Endothelial cell of umbilical vein (primary cell): ENCODE measurements around the gene CNTFR.

ENCODE experiments used
- EZH2 ChIP-seq: IDR thresholded peaks from 2 replicates; pipeline ENCODE4 v1.6.1; 2012; ENCODE audit warnings: borderline replicate concordance, low read depth, mild to moderate bottlenecking, moderate library complexity, low read length, inconsistent platforms; ENCODE audit not compliant: severe bottlenecking
- FOS ChIP-seq: IDR thresholded peaks from 2 replicates; pipeline ENCODE4 v1.6.1; 2011; ENCODE audit warnings: mild to moderate bottlenecking, low read length, moderate library complexity, borderline replicate concordance; ENCODE audit not compliant: insufficient read depth
- GATA2 ChIP-seq: IDR thresholded peaks from 2 replicates; pipeline ENCODE4 v1.7.0; 2011; ENCODE audit warnings: low read depth, mild to moderate bottlenecking, moderate library complexity, mixed read lengths, low read length; ENCODE audit not compliant: insufficient read length, insufficient read depth
- JUN ChIP-seq: IDR thresholded peaks from 2 replicates; pipeline ENCODE4 v1.6.1; 2011; ENCODE audit warnings: borderline replicate concordance, low read depth; ENCODE audit not compliant: insufficient read length, insufficient read depth
- POLR2A ChIP-seq: IDR thresholded peaks from 2 replicates; pipeline ENCODE4 v1.6.1; 2012; ENCODE audit warnings: low read depth, mild to moderate bottlenecking, control low read depth, low read length
- POLR2AphosphoS5 ChIP-seq: IDR thresholded peaks from 2 replicates; pipeline ENCODE4 v1.6.1; 2012; ENCODE audit warnings: low read depth, mild to moderate bottlenecking, control low read depth, low read length, moderate library complexity; ENCODE audit not compliant: insufficient read depth
- TF ChIP-seq, protein P1 (sequence below), 2 donors: IDR thresholded peaks; 1 replicate in 1 of 2; 2 replicates in 1 of 2; pipeline ENCODE4 v1.5.1; 2011; ENCODE audit warnings: low read length in 2 of 2, mild to moderate bottlenecking in 2 of 2, moderate library complexity in 2 of 2, control low read depth in 1 of 2, inconsistent platforms in 1 of 2, low read depth in 1 of 2; ENCODE audit not compliant: insufficient read depth in 1 of 2; ENCODE audit errors: extremely low read depth in 1 of 2
- TF ChIP-seq, protein P2 (sequence below): IDR thresholded peaks from 2 replicates; pipeline ENCODE4 v1.6.1; 2011; ENCODE audit not compliant: insufficient read depth, insufficient read length

DNA sequence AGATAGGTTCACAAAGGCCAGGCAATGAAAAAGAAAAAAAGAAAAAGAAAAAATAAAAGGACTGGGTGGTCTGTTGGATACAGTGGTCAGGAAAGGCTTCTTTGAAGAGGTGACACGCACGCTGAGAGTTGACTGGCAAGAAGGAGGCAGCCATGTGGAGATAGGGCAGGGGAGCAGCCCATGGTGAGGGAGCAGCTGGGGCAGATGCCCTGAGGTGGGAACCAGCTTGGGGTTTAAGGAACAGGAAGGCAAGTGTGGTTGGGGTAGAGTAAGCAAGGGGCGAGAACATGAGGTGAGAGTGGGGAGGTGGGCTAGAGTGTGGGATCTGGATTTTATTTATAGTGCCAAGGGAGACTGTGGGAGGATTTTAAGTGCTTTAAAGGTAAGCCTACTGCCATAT lies 73.6 kb downstream of the CNTFR start:
- TF ChIP-seq EZH2 (no peak), FOS (no peak), JUN (no peak), POLR2AphosphoS5 (no peak), POLR2A (no peak), GATA2 (no peak)
- TF ChIP-seq, protein P1, sequence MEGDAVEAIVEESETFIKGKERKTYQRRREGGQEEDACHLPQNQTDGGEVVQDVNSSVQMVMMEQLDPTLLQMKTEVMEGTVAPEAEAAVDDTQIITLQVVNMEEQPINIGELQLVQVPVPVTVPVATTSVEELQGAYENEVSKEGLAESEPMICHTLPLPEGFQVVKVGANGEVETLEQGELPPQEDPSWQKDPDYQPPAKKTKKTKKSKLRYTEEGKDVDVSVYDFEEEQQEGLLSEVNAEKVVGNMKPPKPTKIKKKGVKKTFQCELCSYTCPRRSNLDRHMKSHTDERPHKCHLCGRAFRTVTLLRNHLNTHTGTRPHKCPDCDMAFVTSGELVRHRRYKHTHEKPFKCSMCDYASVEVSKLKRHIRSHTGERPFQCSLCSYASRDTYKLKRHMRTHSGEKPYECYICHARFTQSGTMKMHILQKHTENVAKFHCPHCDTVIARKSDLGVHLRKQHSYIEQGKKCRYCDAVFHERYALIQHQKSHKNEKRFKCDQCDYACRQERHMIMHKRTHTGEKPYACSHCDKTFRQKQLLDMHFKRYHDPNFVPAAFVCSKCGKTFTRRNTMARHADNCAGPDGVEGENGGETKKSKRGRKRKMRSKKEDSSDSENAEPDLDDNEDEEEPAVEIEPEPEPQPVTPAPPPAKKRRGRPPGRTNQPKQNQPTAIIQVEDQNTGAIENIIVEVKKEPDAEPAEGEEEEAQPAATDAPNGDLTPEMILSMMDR (IDR thresholded peaks at IDR 0.05; ENCODE audit: extremely low read depth in 1 of 2, insufficient read depth in 1 of 2, low read depth in 1 of 2, low read length in 2 of 2) = no peak
- TF ChIP-seq, protein P2, sequence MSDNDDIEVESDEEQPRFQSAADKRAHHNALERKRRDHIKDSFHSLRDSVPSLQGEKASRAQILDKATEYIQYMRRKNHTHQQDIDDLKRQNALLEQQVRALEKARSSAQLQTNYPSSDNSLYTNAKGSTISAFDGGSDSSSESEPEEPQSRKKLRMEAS = no peak
